CD14-positive monocyte (primary cell): ENCODE measurements around the gene NOTO. TPM values are rescaled to one million over a fixed set of nuclear protein-coding genes. Genes with fewer than 3 reads are reported as not detected.

Source experiments
- DNase-seq, 3 donors: peaks; one replicate each; pipeline ENCODE4 v3.0.0-alpha.2; 2011 to 2022
- H2AFZ ChIP-seq: 2 replicates; pipeline ENCODE4 v1.6.0; 2012; ENCODE audit warnings: mild to moderate bottlenecking, low read depth, low read length, inconsistent platforms; ENCODE audit not compliant: insufficient read depth, poor library complexity, severe bottlenecking
- H3K27ac ChIP-seq, 2 donors: 1 replicate in 1 of 2; 2 replicates in 1 of 2; pipeline ENCODE4 v1.5.1; 2012 to 2013; ENCODE audit warnings: low read length in 2 of 2, control low read depth in 1 of 2, inconsistent platforms in 1 of 2, low read depth in 1 of 2, mild to moderate bottlenecking in 1 of 2
- H3K27me3 ChIP-seq, 2 donors: one replicate each; pipeline versions ENCODE4 v1.6.0 to v1.6.1; 2011 to 2013; ENCODE audit warnings: low read length in 2 of 2; ENCODE audit not compliant: control insufficient read depth in 2 of 2, insufficient read depth in 2 of 2
- H3K36me3 ChIP-seq, 2 donors: replicated peaks in 1 of 2; 1 replicate in 1 of 2; 2 replicates in 1 of 2; pipeline versions ENCODE4 v1.5.1 to v1.6.1; 2012 to 2013; ENCODE audit warnings: low read length in 2 of 2, control low read depth in 1 of 2, inconsistent platforms in 1 of 2, mild to moderate bottlenecking in 1 of 2; ENCODE audit not compliant: insufficient read depth in 2 of 2, control insufficient read depth in 1 of 2
- H3K4me1 ChIP-seq, 2 donors: 1 replicate in 1 of 2; 2 replicates in 1 of 2; pipeline versions ENCODE4 v1.5.1 to v1.6.1; 2012 to 2013; ENCODE audit warnings: low read length in 2 of 2, control low read depth in 1 of 2, inconsistent platforms in 1 of 2, mild to moderate bottlenecking in 1 of 2, moderate library complexity in 1 of 2; ENCODE audit not compliant: insufficient read depth in 2 of 2, control insufficient read depth in 1 of 2
- H3K4me2 ChIP-seq: replicated peaks from 2 replicates; pipeline ENCODE3; 2012; ENCODE audit warnings: low read length, moderate library complexity, mild to moderate bottlenecking; ENCODE audit not compliant: poor library complexity, severe bottlenecking; ENCODE audit errors: extremely low read depth
- H3K4me3 ChIP-seq, 3 experiments: fragments of 200-600 bp in 1 of 3; sonication (generic) in 1 of 3; replicated peaks in 1 of 3; 1 replicate in 2 of 3; 2 replicates in 1 of 3; pipeline ENCODE4 v1.5.1; 2011 to 2013; ENCODE audit warnings: low read length in 3 of 3, mild to moderate bottlenecking in 3 of 3, control low read depth in 2 of 3, low read depth in 2 of 3, inconsistent platforms in 1 of 3, moderate library complexity in 1 of 3
- H3K79me2 ChIP-seq: 2 replicates; pipeline ENCODE4 v1.6.0; 2012; ENCODE audit warnings: mild to moderate bottlenecking, control low read depth, inconsistent platforms, low read length, moderate library complexity; ENCODE audit not compliant: insufficient read depth
- H3K9ac ChIP-seq: 2 replicates; pipeline ENCODE4 v1.6.0; 2017; ENCODE audit warnings: low read length, mild to moderate bottlenecking; ENCODE audit not compliant: insufficient read depth, poor library complexity, severe bottlenecking
- H3K9me3 ChIP-seq, 2 donors: replicated peaks in 1 of 2; 1 replicate in 1 of 2; 2 replicates in 1 of 2; pipeline versions ENCODE4 v1.5.1 to v1.6.1; 2012 to 2013; ENCODE audit warnings: low read length in 2 of 2, control low read depth in 1 of 2; ENCODE audit not compliant: control insufficient read depth in 1 of 2, insufficient read depth in 1 of 2
- H4K20me1 ChIP-seq: 2 replicates; pipeline ENCODE4 v1.6.0; 2012; ENCODE audit warnings: mild to moderate bottlenecking, low read length, control low read depth, moderate library complexity; ENCODE audit not compliant: insufficient read depth
- H3K27ac Mint-ChIP-seq, 7 donors: one replicate each; pipeline ENCODE4 v1.8.0; 2020; ENCODE audit warnings: mild to moderate bottlenecking in 7 of 7, mixed read lengths in 7 of 7, moderate library complexity in 6 of 7, inconsistent platforms in 2 of 7
- H3K27me3 Mint-ChIP-seq, 3 donors: one replicate each; pipeline ENCODE4 v1.8.0; 2021 to 2022; ENCODE audit warnings: low read depth in 3 of 3, mild to moderate bottlenecking in 3 of 3, mixed read lengths in 3 of 3, moderate library complexity in 3 of 3, inconsistent platforms in 1 of 3
- H3K36me3 Mint-ChIP-seq, 2 donors: one replicate each; pipeline ENCODE4 v1.8.0; 2020; ENCODE audit warnings: mixed read lengths in 2 of 2, inconsistent platforms in 1 of 2, mild to moderate bottlenecking in 1 of 2
- H3K4me1 Mint-ChIP-seq: one replicate; pipeline ENCODE4 v1.8.0; 2020; ENCODE audit warnings: mild to moderate bottlenecking, mixed read lengths
- H3K4me3 Mint-ChIP-seq, 2 donors: one replicate each; pipeline ENCODE4 v1.8.0; 2020; ENCODE audit warnings: mild to moderate bottlenecking in 2 of 2, mixed read lengths in 2 of 2, moderate library complexity in 1 of 2
- H3K9me3 Mint-ChIP-seq, 7 donors: one replicate each; pipeline ENCODE4 v1.8.0; 2020 to 2022; ENCODE audit warnings: mixed read lengths in 7 of 7, mild to moderate bottlenecking in 6 of 7, moderate library complexity in 6 of 7, inconsistent platforms in 2 of 7
- WGBS: methylation state at CpG from one replicate; pipeline ENCODE4 v1.1.5; 2013; ENCODE audit warnings: missing lambda C conversion rate; ENCODE audit not compliant: insufficient coverage; 5-methylcytosine and 5-hydroxymethylcytosine counted together
- intact Hi-C, 2 donors: fragments of 100-400 bp; cut with micrococcal nuclease; formaldehyde crosslinking; loops; one replicate each; pipeline versions ENCODE4 v1.15.0 to v1.15.1; 2023
- polyA minus RNA-seq: library from RNA; depleted of rRNA, polyadenylated mRNA; stranded (reverse); fragments of >200 nt; gene quantifications from 2 replicates; pipeline ENCODE4 v1.2.3, GENCODE V29; 2012
- polyA plus RNA-seq, 3 donors: library from polyadenylated mRNA; depleted of rRNA in 1 of 3; unstranded in 2 of 3; stranded (reverse) in 1 of 3; fragments of 300-500 nt in 2 of 3; fragments of >200 nt in 1 of 3; fragmentation: Illumina TruSeq in 2 of 3; gene quantifications; 1 replicate in 2 of 3; 2 replicates in 1 of 3; pipeline ENCODE4 v1.2.3, GENCODE V29; 2012 to 2021
- total RNA-seq, 12 experiments: library from RNA in 1 of 12; stranded (reverse) in 1 of 12; fragments of 120-200 nt in 1 of 12; gene quantifications; one replicate each; pipeline ENCODE4 v1.2.4 and lab custom pipeline; 2013 to 2026; ENCODE audit warnings: mixed read lengths in 6 of 12, inconsistent platforms in 1 of 12
- TF ChIP-seq, protein P1 (sequence below): fragments of 200-600 bp; IDR thresholded peaks from one replicate; pipeline ENCODE4 v1.8.0; 2022; ENCODE audit warnings: antibody characterized with exemption, mild to moderate bottlenecking

NOTO gene, protein sequence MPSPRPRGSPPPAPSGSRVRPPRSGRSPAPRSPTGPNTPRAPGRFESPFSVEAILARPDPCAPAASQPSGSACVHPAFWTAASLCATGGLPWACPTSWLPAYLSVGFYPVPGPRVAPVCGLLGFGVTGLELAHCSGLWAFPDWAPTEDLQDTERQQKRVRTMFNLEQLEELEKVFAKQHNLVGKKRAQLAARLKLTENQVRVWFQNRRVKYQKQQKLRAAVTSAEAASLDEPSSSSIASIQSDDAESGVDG
- total RNA-seq (2013) = not detected
- polyA plus RNA-seq = not detected
- not detected in 2 replicates for polyA minus RNA-seq
- 0 to 0.23 (median 0) reads per million in 11 experiments for total RNA-seq (lab: John Stamatoyannopoulos, UW)

DNA sequence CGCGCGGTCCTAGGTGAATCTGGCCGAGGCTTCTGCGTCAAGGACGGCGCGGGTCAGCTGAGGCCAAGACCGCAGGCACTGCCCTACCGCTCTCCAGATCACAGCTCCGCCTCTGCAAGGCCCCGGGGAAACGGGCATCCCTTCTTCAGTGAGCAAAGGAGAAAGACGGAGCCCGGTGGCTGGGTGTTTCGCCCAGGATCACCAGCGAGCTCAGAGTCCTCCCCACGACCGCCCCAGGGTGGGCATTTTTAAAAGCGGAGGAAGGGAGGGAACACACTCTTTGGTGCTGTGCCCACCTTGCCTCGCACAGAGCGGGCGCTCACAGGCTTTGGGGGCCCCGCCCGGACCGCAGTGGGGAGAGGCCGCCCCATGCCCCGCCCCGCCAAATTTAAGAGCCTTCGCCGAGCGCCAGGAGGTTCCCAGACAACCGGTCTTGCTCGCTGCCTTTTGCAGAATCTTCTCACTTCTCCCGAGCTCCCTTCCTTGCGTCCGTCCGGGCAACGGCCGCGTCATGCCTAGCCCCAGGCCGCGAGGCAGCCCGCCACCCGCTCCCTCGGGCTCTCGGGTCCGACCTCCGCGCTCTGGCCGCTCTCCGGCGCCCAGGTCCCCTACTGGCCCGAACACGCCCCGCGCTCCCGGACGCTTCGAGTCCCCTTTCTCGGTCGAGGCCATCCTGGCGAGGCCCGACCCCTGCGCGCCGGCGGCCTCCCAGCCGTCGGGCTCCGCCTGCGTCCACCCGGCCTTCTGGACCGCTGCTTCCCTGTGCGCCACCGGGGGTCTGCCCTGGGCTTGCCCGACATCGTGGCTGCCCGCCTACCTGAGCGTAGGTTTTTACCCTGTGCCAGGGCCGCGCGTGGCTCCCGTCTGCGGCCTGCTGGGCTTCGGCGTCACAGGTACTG is at the start of gene NOTO:
TSS of gene NOTO (plus strand) at position 419 of the 899 bp plus-strand sequence. CDS start at position 512, 93 bp downstream.
- Mint-ChIP-seq H3K4me1 (peaks cover 2% of the 10 kb centered on the region), H3K36me3 (peaks cover 0 to 7% of the 10 kb centered on the region in 2 donors), H3K27me3 (peaks cover 69 to 78% (median 73%) of the 10 kb centered on the region in 3 donors), H3K27ac (no peak within 1 kb of the TSS), H3K9me3 (peaks cover 0 to 19% (median 5%) of the 10 kb centered on the region in 7 donors), H3K4me3 (peak within 1 kb of the TSS in 1 of 2 donors; percentile 76)
- Histone ChIP-seq H3K4me1 (peaks cover 0 to 13% of the 10 kb centered on the region in 2 donors), H2AFZ (no peak within 1 kb of the TSS), H3K27me3 (peaks cover 34 to 65% of the 10 kb centered on the region in 2 donors), H3K27ac (no peak within 1 kb of the TSS), H3K9ac (peak within 1 kb of the TSS; percentile 21), H3K36me3 (no peaks in the 10 kb centered on the region), H4K20me1 (no peaks in the 10 kb centered on the region), H3K79me2 (no peaks in the 10 kb centered on the region), H3K4me3 (no peak within 1 kb of the TSS), H3K9me3 (peaks cover 0 to 10% of the 10 kb centered on the region in 2 donors), H3K4me2 (peak within 1 kb of the TSS; percentile 29)
- TF ChIP-seq, protein P1, sequence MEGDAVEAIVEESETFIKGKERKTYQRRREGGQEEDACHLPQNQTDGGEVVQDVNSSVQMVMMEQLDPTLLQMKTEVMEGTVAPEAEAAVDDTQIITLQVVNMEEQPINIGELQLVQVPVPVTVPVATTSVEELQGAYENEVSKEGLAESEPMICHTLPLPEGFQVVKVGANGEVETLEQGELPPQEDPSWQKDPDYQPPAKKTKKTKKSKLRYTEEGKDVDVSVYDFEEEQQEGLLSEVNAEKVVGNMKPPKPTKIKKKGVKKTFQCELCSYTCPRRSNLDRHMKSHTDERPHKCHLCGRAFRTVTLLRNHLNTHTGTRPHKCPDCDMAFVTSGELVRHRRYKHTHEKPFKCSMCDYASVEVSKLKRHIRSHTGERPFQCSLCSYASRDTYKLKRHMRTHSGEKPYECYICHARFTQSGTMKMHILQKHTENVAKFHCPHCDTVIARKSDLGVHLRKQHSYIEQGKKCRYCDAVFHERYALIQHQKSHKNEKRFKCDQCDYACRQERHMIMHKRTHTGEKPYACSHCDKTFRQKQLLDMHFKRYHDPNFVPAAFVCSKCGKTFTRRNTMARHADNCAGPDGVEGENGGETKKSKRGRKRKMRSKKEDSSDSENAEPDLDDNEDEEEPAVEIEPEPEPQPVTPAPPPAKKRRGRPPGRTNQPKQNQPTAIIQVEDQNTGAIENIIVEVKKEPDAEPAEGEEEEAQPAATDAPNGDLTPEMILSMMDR = no peak
- no peak for DNase-seq
- 4% methylated on average over 81 of the region's 87 CpGs for WGBS
- intact Hi-C loops = no loop called here

DNA sequence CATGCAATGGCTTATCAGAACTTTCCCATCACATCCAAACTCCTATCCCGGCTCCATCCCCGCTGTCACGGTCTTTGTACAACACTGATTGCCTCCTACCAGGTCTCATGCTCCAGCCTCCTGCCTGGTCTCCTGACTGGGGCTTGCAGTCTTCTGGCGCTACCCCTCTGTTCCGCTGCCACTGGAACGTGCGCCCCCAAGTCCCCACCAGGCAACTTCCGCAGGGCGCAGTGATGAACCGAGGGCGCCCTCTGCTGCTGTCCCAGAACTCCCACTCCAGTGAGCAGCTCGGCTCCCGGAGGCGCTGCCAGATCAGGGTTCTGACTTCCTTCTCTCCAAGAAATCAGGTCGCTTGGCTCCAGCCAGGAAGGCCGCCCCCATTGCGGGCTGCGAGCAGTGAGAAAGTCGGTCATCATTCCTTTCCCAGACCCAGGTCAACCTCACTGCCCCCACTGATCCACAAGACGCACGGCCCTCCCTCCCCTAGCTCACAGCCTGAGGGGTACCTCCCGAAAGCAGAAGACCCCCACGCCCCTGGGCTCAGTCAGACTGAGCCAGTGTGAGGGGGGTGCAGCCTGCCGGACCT is 45.7 kb upstream of the NOTO start:
- no peak overlapping the region for H3K27ac ChIP-seq
- peak overlapping the region in 1 of 7 donors; percentile 61 for H3K27ac Mint-ChIP-seq
- TF ChIP-seq, protein P1 = peak; percentile 21
- H4K20me1 ChIP-seq = no peaks in the 10 kb centered on the region
- peak overlapping the region; percentile 8 for H3K9ac ChIP-seq
- H3K9me3 Mint-ChIP-seq = peaks cover 0 to 10% (median 5%) of the 10 kb centered on the region in 7 donors
- no peaks in the 10 kb centered on the region for H3K36me3 Mint-ChIP-seq
- no peaks in the 10 kb centered on the region for H3K79me2 ChIP-seq
- intact Hi-C loops = no loop called here
- WGBS = 16% methylated on average over 22 of the region's 24 CpGs
- no peak overlapping the region for H3K4me3 ChIP-seq
- H3K36me3 ChIP-seq = no peaks in the 10 kb centered on the region
- H2AFZ ChIP-seq = no peak overlapping the region
- peaks cover 7% of the 10 kb centered on the region for H3K4me1 Mint-ChIP-seq
- no peaks in the 10 kb centered on the region for H3K9me3 ChIP-seq
- no peak overlapping the region for H3K4me2 ChIP-seq
- peaks cover 0 to 3% of the 10 kb centered on the region in 2 donors for H3K4me1 ChIP-seq
- peaks cover 0 to 15% of the 10 kb centered on the region in 2 donors for H3K27me3 ChIP-seq
- DNase-seq = peak in 1 of 3 donors; percentile 8
- peaks cover 36 to 47% (median 38%) of the 10 kb centered on the region in 3 donors for H3K27me3 Mint-ChIP-seq
- peak overlapping the region in 1 of 2 donors; percentile 24 for H3K4me3 Mint-ChIP-seq
